GM18498 (cell line): ENCODE measurements around the gene LCORL.
"Not testable (repeated sequence)": the region's sequence is repeated elsewhere in the genome, so short reads cannot be mapped to it uniquely, and the experiment has no call there.

ENCODE experiments used
- ATAC-seq: cut with Tn5 transposase; IDR thresholded peaks from one replicate; pipeline ENCODE4 v1.9.1; 2021; ENCODE audit warnings: mild to moderate bottlenecking, moderate library complexity; ENCODE audit not compliant: unreplicated experiment

Gene LCORL

DNA sequence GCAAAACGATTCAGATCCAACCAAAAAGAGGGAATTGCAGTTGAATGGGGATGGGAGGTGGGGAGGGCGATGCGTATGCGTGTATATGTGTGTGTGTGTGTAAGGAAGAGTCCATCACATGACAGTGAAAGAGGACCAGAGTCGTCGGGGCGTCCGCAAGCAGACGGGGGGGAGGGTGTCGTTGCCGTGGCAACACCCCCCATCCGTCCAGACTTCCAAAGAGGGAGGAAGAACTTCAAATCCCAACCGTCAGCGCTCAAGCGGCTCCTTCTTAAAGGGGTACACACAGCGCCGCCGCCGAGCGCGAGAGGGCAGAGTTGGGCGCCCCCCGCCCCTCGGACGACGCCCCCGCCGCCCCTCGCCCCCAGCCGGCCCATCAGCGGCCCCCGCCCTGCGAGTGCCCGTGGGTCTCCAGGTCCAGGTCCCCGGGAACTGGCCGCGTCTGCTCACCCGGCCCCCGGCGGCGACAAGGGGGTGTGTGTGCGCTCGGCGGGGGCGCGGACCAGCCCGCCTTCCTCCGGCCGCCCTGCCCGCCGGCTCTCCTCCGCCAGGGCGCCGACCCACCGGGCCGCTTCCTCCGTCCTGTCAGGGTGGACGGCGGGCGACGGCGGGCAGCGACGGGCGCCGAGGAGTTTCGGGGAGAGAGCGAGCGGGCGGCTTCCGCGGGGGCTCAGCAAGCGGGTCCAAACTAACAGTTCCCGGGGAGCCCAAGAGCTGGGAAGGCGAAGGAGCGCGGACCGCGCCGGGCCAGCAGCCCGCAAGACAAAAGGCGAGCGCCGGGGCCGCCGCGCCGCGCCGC, 685 bp downstream of the LCORL start:
- ATAC-seq: peak; percentile 20

DNA sequence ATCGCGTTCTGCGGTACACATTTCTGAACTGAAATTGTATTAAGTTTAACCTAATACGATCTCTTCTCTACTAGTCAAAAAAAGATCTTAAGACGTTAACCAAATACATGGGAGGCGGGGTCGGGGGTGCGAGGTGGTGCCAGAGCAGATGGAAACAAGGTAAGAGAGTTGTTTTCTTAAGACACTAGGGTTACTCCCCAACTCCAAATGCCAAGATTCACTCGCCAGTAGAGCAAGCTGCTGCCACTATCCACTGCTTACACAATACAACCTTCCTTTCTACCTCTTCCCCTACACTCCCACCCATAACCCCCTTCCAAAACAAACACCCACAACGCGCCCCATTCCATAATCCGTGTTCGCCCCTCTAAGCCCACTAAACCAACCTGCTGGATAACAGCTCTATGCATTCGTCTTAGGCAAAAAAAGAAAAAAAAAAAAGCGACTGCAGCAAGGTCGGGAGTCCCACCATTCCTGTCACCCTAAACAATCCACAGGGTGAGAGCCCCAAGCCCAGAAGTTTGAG, 1.3 kb downstream of the LCORL start:
- no peak for ATAC-seq

DNA sequence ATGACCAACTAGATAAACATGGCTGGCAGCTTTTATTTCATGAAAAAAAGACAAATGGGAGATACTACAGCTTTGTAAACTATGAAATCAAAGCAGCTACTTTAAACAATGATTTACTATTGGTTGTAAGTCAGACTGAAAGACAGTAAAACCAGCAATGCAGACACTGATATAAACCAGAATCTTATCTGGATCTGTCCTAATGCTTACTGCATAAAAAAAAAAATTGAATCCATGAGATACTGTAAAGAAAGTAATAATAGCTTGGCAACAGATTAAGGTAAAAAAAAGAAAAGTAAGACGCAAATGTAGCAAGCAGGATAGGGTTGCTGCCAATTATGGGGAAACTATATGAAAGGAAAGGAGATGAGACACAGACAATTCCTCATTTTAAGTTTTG, 7.3 kb downstream of the LCORL start:
- ATAC-seq: no peak

DNA sequence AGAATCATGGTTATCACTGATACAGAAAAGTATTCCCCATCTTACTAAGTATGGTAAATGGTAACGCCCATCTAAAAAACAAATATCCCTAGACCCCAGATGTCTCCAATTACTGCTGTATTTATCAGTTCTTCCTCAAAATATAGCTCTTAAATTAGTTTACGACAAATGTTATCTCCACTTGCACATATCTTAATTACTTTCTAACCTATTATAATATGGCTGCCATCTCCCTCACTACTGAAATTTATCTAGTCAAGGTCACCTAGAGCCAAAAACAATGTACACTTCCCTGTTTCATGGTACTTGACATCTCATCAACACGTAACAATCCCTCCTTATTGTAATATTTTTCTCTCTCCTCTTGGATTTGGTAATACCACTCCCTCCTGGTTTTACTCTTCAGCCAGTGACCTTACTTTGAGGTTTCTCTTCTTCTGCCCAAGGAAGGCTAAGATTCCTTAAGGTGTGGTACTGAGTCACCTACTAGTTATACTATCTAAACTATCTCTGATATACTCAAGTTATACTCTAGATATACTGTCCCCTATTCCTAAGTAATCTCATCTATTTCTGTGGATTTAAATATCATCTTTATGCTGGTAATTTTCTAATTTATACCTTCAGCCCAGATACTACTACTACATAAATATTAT, 8.6 kb downstream of the LCORL start:
- ATAC-seq: no peak

DNA sequence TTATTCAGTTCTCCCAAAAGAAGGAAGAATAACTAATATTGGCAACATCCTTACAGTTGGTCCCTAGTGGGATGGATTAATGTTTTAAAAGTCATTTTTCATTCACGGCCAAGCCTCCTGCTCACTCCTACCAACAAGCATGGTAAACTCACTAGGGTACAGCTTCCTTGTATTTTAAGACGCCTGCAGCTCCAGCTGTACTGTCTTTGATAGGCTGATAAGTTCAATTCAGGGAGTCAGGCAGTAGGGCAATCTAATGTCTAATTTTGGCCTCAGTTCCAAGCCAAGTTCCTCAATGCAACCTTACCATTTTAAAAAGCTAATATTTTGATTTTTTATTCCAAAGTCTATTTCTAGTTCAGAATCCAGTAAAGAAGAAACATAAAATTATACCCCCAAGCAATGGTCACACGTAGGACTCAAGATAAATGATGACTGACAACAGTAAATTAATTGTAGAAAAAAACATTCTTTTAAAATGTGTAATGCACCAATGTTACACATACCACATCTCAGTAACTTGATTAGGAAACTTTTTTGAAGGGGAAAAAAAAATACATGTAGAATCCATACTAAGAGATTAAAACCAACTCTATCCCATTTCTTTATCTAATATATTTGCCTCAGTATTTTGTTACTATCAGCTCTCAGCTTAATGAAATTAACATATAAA, 9.3 kb downstream of the LCORL start:
- no peak for ATAC-seq

DNA sequence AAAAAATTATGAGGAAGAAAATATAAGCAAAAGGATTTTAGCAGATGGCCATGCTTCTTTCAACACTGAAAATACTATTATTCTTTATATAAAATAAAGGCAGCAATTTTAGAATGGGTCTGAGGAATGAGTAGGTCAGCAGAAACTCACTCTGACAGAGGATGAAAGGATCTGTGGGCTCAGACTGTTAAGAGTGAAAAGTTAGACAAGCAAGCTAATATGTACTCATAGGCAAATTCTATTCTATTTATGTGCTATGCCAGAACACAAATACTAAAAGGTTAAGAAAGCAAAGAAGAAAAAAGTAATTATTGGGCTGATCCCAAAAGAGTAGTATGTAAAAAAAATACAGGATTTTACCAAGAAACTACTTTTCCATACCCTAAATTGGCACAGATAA, 13.9 kb downstream of the LCORL start:
- peak; percentile 64 for ATAC-seq

DNA sequence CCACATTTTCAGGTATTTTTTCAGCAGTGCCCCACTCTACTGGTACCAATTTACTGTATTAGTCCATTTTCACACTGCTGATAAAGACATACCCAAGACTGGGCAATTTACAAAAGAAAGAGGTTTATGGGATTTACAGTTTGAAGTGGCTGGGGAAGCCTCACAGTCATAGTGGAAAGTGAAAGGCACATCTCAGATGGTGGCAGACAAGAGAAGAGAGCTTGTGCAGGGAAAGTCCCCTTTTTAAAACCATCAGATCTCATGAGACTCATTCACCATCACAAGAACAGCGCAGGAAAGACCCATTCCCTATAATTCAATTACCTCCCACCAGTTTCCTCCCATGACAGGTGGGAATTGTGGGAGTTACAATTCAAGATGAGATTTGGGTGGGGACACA, 15.1 kb downstream of the LCORL start:
- ATAC-seq: not testable (repeated sequence)

DNA sequence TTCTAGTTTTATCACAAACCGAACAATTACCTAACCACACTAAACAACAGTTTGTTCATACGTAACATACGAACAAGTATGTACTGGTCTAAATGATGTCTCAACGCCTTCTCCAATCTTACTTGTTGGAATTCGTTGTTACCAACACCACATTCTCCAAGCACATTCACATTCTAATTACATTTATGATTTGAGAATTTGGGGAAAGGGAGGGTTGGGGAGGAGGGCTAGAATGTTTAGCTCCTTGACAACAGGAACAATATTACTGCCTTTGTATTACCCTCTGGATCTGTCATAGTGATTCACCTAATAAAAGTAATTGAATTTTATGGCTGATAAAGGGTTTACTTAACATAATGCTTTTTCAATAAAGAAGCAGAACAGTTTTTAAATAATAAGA, 24.4 kb downstream of the LCORL start:
- no peak for ATAC-seq

DNA sequence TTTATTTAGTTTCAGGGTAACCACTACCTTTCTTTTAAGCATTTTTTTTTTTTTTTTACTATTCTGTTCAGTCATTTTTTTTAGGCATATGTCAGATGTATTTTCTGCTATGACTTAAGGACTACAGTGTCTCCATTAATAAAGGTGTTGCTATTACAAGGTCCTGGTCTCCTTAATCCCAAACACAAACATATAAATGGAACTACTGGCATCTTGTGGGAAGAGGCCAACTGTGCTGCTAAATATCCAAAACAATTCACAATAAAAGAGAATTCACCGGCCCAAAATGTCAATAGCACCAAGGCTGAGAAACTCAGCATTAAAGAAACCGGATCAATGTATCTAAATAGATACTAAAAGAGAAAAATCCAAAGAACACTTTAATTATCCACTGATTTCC, 26.4 kb downstream of the LCORL start:
- no peak for ATAC-seq

DNA sequence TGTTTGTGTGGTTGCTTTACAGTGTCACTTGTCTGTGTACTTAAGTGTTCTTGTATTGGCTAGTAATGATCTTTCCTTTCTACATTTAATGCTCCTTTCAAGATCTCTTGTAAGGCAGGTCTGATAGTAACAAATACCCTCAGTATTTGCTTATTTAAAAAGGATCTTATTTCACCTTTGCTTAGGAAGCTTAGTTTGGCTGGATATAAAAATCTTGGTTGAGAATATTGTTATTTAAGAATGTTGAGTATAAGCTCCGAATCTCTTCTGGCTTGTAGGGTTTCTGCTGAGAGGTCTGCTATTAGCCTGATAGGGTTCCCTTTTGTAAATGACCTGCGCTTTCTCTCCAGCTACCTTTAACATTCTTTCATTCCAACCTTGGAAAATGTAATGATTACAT, 35.7 kb downstream of the LCORL start:
- no peak for ATAC-seq

DNA sequence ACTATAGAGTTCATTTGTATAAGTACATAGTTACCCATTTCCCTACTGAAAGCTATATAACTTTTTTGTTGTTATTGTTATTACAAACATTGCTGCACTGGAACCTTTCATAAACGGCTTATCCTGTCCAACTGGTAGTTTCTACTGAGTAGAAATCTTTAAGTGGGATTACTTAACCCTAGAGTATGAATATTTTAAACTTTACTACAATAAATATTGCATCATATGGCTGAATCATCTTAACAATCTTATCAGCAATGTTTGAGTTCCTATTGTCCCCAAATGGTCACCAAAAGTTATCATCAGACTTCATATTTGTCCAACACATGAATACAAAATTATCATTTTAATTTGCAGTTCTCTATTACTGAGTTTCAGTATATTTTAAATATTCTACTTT, 40.5 kb downstream of the LCORL start:
- ATAC-seq: no peak

DNA sequence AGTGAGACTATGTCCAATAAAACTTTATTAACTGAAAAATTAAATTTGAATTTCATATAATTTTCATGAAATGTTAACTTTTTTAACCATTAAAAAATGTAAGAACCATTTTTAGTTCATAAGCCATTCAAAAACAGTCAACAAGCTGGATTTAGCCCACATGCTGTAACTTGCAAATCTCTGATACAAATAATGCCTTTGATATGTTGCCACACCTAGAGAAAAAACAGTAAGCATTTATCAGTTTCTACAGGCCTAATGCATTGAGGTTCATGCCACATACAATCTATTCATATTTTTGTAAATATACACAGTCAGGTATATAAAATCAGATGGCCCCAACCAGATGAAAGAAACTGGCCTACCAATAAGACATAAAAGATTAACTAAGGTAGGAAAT, 52.8 kb downstream of the LCORL start:
- ATAC-seq: no peak

DNA sequence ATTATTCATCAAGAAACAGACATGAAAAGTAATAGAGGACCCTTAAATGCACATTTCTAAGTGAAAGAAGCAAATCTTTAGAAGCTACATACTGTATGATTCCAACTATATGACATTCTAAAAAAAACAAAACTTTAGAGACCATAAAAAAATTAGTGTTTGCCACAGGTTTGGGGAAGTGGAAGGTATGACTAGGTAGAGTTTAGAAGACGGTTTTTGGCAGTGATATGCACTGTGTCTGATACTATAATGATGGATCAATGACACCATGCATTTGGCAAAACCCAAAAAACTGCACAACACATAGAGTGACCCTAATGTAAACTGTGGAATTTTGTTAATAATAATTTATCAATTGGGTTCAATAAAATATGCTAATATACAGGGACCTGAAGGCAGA, 54.5 kb downstream of the LCORL start:
- ATAC-seq: no peak

DNA sequence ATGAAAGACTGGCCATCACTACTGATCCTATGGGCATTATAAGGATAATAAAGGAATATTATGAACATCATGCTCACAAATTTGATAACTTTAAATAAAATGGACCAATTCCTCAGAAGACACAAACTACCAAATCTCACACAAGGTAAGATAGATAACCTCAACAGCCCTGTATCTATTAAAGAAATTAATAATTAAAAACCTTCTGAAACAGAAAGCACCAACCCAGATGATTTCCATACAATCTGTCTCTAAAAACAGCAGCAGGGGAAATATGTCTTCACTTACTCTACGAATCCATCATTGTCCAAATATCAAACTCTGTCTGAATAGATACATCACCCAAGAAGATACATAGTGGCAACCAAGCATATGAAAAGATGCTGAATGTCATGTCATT, 55.2 kb downstream of the LCORL start:
- ATAC-seq: no peak

DNA sequence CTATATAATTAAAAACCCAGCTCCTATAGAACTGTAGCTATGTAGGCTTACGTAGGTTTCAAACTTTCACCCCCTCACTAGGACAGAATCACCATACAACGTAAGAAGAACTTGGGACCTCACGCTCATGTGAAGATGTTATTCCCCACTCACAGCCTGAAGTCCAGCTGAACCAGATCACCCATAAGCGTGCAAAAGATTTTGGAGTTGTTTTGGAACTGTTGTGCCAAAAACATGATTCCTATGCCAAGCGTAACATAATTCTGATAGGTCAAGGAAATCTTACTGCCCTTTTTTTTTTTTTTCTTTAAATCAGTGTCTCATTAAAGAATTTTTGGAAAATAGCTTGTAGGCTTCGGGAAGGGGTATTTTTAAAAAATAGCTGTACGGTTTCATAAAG, 57.0 kb downstream of the LCORL start:
- no peak for ATAC-seq

DNA sequence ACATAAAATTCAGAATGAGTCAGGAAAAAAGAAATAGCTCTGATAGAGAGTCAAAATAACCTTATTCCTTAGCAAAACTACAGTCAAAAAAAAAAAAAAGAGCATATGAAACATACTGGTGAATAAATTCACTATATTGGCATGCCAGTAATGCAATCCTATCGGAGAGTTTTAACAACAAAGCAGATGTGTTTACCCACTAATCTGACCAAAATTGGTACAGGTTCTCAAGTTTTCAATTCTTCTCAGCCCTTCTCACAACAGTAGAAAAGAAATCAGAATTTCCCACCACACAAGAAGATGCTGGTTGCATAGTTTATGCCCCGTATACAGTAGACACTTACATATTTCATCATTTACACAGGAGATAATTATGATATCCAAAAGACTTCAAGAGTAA, 59.4 kb downstream of the LCORL start:
- no peak for ATAC-seq

DNA sequence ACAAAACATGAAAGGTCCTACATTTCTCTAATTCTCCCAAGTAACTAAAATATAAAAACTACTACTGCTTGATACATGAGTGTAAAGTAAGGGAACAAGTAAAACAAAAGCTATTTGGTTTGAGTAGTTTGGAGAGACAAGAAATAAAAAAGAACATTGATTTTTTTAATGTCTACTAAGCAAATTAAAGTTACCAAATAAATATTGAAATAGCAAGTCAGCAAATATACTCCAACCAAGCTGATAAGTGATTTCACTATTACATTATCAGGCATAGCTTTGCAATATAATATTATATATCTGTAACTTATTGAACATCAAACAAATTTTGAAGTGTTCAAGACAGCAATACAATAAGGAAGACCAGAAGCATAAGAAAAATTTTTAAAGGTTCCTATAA, 60.3 kb downstream of the LCORL start:
- ATAC-seq: no peak

DNA sequence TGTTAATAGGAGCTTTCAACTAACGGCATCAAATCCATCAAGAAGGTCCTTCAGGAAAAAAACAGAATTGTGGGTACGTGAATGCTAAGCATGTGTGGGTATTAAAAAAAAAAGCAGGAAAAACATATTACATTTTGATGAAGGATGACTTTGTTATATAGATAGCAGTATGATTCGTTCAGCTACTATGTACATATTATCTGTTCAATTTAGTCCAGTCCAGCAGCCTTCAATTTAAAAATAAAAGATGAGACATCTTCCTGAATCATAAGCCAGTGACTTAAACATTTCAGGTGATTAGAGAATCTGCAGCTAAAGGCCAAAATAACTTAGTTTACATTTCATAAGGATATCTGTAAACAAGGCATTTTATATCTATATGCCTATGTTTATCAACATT, 63.4 kb downstream of the LCORL start:
- no peak for ATAC-seq

DNA sequence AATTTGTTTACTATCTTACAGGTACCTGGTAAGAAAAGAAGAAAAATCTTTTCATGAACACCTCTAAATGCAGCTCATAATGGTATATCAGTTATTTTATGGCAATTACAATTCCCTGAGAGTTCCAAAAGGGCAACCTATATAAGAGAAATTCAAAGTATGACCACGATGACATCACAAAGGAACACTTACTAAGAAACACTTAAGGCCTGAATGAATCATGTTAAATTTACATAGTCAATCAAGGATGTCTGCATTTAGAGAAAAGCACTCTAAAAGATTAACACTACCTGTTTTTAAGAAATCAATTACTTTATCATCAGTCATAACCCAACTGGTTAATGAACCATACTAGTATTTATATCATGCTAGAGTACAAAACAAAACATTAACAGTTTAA, 63.9 kb downstream of the LCORL start:
- ATAC-seq: no peak

DNA sequence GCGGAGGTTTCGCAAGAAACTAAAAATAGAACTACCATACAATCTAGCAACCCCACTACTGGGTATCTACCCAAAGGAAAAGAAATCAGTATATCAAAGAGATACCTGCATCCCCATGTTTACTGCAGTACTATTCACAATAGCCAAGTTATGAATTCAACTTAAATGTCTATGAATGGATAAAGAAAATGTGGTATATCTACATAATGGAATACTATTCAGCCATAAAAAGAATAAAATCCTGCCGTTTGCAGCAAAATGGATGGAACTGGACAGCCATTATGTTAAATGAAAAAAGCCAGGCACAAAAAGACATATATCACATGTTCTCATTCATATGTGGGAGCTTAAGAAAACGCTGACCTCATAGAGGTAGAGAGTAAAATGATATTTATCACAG, 65.3 kb downstream of the LCORL start:
- ATAC-seq: no peak

DNA sequence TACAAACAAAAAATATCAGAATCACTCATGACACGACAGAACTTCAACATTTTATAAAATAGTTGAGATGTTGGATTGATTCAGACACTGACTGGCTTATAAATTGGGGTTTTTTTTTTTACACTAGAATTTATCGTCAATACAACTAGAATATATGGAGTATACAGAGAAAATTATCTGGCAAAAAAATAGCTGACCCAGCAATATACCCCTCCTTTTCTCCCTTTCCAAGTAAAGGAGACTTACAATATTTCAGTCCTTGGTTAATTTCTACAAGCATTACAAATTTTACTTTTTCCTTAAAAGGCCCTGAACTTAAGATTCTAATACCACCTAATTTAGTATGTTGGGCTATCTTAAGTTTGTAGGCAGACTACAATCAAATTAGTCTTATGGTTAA, 76.3 kb downstream of the LCORL start:
- ATAC-seq: no peak

DNA sequence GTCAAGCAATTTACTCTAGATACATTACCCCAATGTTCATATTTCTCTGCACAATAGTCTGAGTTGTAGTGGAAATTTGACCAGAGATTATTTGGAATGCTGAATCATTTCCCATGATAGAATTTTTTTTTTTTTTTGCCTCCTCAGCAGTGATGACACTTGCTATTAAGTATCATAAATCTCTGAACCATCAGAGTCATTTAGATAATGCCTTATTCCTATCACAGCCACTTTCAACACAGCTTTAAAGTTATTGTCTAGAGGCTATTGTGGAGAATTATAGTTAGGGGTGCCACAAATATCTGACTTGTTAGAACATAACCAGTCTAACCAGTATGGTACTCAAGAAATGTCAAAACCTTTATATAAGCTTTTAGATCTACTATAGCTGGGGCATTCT, 79.8 kb downstream of the LCORL start:
- ATAC-seq: no peak
